Measurements from ENCODE around the gene SEMA3D.

DNA sequence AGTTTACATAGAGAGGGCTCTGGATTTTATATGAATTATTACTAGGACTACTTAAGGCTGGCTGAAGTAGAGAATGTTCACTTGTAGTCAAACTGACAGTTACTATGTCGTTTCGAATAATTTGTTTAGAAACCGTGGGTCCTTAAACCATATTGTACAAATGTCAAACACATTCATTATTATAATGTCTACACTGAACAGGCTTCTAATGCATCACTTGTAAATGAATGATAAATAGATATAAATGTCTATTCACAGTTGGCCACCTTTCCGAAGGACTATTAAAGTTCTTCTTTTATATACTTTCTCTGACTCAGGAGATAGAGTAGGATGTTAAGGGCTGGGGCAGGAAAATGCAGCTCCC lies 95.3 kb downstream of the SEMA3D start:
- TF ChIP-seq, protein P1, sequence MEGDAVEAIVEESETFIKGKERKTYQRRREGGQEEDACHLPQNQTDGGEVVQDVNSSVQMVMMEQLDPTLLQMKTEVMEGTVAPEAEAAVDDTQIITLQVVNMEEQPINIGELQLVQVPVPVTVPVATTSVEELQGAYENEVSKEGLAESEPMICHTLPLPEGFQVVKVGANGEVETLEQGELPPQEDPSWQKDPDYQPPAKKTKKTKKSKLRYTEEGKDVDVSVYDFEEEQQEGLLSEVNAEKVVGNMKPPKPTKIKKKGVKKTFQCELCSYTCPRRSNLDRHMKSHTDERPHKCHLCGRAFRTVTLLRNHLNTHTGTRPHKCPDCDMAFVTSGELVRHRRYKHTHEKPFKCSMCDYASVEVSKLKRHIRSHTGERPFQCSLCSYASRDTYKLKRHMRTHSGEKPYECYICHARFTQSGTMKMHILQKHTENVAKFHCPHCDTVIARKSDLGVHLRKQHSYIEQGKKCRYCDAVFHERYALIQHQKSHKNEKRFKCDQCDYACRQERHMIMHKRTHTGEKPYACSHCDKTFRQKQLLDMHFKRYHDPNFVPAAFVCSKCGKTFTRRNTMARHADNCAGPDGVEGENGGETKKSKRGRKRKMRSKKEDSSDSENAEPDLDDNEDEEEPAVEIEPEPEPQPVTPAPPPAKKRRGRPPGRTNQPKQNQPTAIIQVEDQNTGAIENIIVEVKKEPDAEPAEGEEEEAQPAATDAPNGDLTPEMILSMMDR (IDR thresholded peaks at IDR 0.05), result no peak
- TF ChIP-seq ZFX (IDR thresholded peaks at IDR 0.05; ENCODE audit: borderline replicate concordance), result no peak

All from 22Rv1 (cell line).